Stimulated activated naive CD8-positive, alpha-beta T cell treated with anti-CD3 and anti-CD28 coated beads, Interleukin-15, Interleukin-2, amounts not matched to agents 100 ng/mL and 50 ng/mL, for 24 hours (primary cell): Measurements from ENCODE around the gene NEURL3.
"Not testable (repeated sequence)": the region's sequence is repeated elsewhere in the genome, so short reads cannot be mapped to it uniquely, and the experiment has no call there.

Experiments used
- H3K27ac Mint-ChIP-seq: one replicate; pipeline ENCODE4 v1.8.0; 2021; ENCODE audit warnings: mild to moderate bottlenecking, mixed read lengths
- H3K27me3 Mint-ChIP-seq: one replicate; pipeline ENCODE4 v1.8.0; 2021; ENCODE audit warnings: mixed read lengths
- H3K36me3 Mint-ChIP-seq: one replicate; pipeline ENCODE4 v1.8.0; 2021; ENCODE audit warnings: low read depth, mixed read lengths
- H3K4me1 Mint-ChIP-seq: one replicate; pipeline ENCODE4 v1.8.0; 2021; ENCODE audit warnings: low read depth, mixed read lengths
- H3K4me3 Mint-ChIP-seq: one replicate; pipeline ENCODE4 v1.8.0; 2021; ENCODE audit warnings: mild to moderate bottlenecking, mixed read lengths
- H3K9me3 Mint-ChIP-seq: one replicate; pipeline ENCODE4 v1.8.0; 2021; ENCODE audit warnings: mixed read lengths

NEURL3 gene

GRCh38 chr2:96464651-96465050 is 40.5 kb downstream of the NEURL3 start:
- Mint-ChIP-seq H3K9me3 (no peaks in the 10 kb centered on the region), H3K36me3 (no peaks in the 10 kb centered on the region), H3K27ac (no peak overlapping the region), H3K4me1 (no peaks in the 10 kb centered on the region), H3K27me3 (no peaks in the 10 kb centered on the region), H3K4me3 (no peak overlapping the region)

DNA sequence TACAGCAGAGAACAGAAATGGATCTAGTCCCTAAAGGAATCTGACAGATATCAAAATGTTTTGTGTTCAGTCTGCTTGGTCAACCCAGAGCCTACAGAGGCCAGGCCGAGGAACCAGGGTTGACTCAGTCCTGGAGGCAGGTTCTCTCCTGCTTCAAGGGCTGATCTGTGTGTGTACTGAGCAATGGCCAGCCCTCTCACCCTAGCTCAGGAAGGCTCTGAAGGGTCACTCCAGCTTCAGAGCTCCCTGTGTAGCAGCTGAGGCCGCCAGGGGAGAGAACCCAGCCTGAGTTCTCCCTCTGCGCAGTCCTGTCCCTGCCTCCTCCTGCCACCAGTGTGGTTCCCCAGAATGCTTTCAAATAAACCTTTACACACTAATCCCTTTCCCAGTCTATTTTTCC is 41.1 kb downstream of the NEURL3 start:
- Mint-ChIP-seq H3K4me3 (no peak overlapping the region), H3K9me3 (no peaks in the 10 kb centered on the region), H3K27me3 (no peaks in the 10 kb centered on the region), H3K4me1 (no peaks in the 10 kb centered on the region), H3K27ac (no peak overlapping the region), H3K36me3 (no peaks in the 10 kb centered on the region)

GRCh38 chr2:96463119-96463518 is 42.0 kb downstream of the NEURL3 start:
- H3K27ac Mint-ChIP-seq = no peak overlapping the region
- no peaks in the 10 kb centered on the region for H3K4me1 Mint-ChIP-seq
- no peaks in the 10 kb centered on the region for H3K36me3 Mint-ChIP-seq
- H3K4me3 Mint-ChIP-seq = no peak overlapping the region
- no peaks in the 10 kb centered on the region for H3K27me3 Mint-ChIP-seq
- no peaks in the 10 kb centered on the region for H3K9me3 Mint-ChIP-seq

- H3K4me3 Mint-ChIP-seq, H3K36me3 Mint-ChIP-seq: not testable (repeated sequence)
Observed at GRCh38 chr2:96461616-96462015, 43.5 kb downstream of the NEURL3 start.

DNA sequence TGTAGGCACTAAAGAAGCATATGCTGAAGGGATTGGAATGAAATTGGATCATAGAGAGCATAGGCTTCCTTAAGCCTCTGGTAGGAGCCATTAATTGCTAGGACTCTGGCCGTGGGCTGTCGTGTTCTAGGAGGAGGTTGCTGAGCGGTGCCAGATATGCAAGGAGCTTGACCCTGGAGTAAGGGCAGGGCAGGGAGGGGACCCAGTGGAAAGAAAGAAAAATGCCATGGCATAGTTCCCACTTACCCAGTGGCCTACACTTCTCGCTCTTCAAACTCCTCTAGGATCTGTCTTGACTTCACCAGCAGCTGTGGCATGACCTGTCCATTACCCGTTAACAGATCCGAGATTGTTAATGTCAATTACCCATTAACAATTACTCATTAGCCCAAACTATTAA is 53.1 kb downstream of the NEURL3 start:
- H3K27ac Mint-ChIP-seq = no peak overlapping the region
- H3K27me3 Mint-ChIP-seq = no peaks in the 10 kb centered on the region
- no peaks in the 10 kb centered on the region for H3K36me3 Mint-ChIP-seq
- H3K9me3 Mint-ChIP-seq = peaks cover 3% of the 10 kb centered on the region
- H3K4me1 Mint-ChIP-seq = no peaks in the 10 kb centered on the region
- H3K4me3 Mint-ChIP-seq = no peak overlapping the region

More at GRCh38 chr2:96461616-96462015, 43.5 kb downstream of the NEURL3 start:
- H3K27me3 Mint-ChIP-seq, H3K9me3 Mint-ChIP-seq, H3K4me1 Mint-ChIP-seq, H3K27ac Mint-ChIP-seq: not testable (repeated sequence)

DNA sequence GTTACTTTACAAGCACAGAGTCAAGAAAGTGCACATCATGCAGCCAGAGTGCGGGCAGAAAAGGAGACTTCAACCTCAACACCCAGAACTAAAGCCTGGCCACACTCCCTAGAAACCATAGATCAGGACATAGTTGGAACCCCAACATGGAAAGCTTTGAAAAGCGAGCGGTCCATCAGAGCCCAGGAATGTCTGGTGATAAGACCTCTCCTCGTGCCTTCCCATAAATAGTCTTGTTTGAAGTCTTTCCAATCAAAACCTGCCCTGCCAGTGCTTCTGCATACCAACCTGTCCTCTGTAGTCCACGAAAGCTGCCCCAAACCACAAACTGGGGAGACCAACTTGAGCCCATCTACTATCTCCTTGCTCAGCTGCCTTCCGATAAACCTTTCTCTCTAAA is 55.5 kb downstream of the NEURL3 start:
- Mint-ChIP-seq H3K4me1 (no peaks in the 10 kb centered on the region), H3K9me3 (peaks cover 3% of the 10 kb centered on the region), H3K27ac (no peak overlapping the region), H3K4me3 (no peak overlapping the region), H3K36me3 (no peaks in the 10 kb centered on the region), H3K27me3 (no peaks in the 10 kb centered on the region)

DNA sequence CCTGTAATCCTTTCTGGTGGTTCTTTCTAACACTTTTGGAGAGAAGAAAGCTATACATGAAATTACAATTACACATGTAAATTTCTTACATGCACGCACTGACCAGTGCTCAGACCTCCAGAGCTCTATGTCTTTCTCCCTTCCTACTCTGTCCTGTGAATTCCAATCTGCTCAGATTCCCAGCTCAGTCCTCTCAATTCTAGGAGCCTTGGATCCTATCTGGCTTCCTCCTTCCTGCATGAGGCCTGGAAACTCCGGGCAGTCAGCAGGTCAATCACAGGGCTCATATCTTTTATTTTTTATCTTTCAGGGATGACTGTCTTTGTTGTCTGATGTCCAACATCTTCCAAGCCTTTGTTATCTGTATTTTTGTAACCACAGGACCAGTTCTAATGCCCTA is 56.0 kb downstream of the NEURL3 start:
- Mint-ChIP-seq H3K27me3 (no peaks in the 10 kb centered on the region), H3K4me3 (no peak overlapping the region), H3K9me3 (peaks cover 3% of the 10 kb centered on the region), H3K36me3 (no peaks in the 10 kb centered on the region), H3K4me1 (no peaks in the 10 kb centered on the region), H3K27ac (no peak overlapping the region)

DNA sequence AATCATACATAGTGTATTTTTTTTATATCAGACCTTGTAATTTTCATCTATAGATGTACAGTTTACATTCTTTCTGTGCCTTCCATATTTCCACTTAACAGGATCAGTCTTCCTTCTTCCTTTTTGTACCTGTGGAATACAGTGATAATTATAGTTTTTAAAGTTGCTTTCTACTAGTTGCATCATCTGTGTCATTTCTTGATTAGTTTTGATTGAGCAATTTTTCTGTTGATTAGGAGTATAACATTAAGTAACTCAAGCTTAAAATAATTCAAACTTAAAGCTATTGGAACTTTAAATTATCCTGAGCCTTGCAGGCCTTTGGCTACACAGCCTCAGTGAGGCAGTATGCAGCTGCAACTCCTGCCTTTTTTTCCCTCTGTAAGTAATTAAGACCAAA is 57.4 kb downstream of the NEURL3 start:
- H3K9me3 Mint-ChIP-seq = peaks cover 3% of the 10 kb centered on the region
- no peaks in the 10 kb centered on the region for H3K4me1 Mint-ChIP-seq
- no peak overlapping the region for H3K27ac Mint-ChIP-seq
- H3K27me3 Mint-ChIP-seq = no peaks in the 10 kb centered on the region
- H3K36me3 Mint-ChIP-seq = no peaks in the 10 kb centered on the region
- H3K4me3 Mint-ChIP-seq = no peak overlapping the region
